NCI-H446 treated with DMSO at 0.1 percent for 48 hours (cell line): Measurements from ENCODE around the gene ALKBH8.
"Not testable (repeated sequence)": the region's sequence is repeated elsewhere in the genome, so short reads cannot be mapped to it uniquely, and the experiment has no call there.

Experiments
- DNase-seq: peaks from one replicate; lab custom pipeline; 2025; lab: John Stamatoyannopoulos, UW

ALKBH8 gene, protein sequence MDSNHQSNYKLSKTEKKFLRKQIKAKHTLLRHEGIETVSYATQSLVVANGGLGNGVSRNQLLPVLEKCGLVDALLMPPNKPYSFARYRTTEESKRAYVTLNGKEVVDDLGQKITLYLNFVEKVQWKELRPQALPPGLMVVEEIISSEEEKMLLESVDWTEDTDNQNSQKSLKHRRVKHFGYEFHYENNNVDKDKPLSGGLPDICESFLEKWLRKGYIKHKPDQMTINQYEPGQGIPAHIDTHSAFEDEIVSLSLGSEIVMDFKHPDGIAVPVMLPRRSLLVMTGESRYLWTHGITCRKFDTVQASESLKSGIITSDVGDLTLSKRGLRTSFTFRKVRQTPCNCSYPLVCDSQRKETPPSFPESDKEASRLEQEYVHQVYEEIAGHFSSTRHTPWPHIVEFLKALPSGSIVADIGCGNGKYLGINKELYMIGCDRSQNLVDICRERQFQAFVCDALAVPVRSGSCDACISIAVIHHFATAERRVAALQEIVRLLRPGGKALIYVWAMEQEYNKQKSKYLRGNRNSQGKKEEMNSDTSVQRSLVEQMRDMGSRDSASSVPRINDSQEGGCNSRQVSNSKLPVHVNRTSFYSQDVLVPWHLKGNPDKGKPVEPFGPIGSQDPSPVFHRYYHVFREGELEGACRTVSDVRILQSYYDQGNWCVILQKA

DNA sequence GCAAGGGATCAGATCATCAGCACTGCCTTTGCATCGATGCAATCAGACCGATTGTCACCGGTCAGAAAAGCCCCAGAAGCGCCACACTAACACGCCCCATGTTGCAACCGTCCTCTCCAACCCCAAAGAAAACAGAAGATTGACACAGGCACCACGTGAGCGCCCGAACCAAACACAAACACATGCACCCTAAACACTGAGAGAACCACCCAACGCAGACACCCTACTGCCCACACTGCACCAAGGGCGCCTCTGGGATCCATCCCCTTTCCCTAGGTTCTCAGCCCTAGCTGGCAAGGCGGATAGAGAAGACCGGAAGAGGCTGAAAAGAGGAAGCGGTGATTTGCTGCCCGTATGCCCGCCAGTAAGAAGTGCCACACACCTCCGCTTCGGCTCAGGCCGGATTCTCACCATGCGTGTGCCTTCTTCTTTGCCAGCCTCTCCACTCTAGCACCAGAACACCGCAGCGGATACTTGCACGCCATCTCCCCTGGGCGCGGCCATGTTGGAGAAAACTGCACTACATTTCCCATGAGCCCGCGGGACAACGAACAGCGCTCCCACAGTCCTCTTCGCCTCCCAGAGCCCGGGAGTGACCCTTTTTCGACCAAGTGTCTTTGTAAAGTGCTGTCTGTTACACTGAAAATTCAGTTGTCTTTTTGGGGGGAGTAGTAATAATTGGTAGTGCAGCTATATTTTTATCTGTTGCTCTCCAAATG lies at the start of gene ALKBH8:
ALKBH8 (minus strand) TSS at position 517 of the 719 bp plus-strand sequence. CDS start 4,842 bp downstream, outside the sequence.
- peak; percentile 46 for DNase-seq

DNA sequence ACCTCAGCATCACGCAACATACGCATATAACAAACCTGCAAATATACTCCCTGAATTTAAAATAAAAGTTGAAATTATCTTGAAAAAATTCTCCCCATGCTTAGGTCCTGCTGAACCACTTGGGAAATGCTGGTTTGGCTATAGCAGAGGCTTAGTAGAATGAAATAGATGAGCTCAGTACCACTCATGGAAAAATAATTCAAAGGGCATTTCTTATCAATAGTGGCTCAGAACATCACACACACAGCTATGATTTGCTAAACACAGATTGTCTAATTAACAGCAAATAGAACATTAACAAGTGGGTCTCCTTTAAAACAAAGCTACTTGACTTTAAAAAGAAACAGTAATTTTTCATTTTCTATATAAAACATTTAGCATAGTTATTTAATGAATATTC lies 46.9 kb upstream of the ALKBH8 start:
- no peak for DNase-seq

DNA sequence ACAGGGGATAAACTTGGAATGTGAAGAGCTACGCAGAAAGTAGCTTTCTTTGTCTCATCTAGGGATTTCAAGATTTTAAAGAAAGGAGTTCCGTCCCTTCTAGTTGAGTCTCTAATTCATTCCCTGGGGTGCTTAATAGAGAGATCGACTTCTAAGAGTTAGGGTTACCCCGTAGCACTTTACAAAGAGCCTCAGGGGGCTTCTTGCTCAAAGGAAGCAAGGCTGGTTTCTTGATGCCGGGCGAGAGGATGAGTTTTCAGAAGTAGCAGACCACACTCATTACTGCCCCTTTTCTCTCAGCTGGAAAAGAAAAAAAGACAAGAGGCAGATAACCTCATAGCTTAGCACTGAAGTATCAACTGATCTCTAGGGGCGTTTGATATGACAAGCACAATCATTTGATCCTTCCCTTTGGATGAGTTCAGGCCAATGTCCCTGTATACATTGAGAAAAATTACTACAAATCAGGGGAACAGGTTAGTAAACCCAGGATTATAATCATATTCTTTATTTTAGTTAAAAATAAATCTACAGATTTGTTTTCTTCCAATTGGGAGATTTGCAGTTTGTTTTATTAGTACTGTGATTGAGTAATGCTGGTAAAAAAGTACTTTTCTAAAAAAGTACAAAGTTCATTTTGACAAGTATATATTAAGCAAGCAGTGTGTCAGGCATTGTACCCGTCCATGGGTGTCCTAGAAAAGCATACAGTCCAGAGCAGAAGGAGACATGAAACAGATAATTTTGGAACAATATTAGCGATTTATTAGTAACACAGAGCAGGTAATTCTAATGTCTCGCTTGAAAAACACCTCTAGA lies 44.1 kb upstream of the ALKBH8 start:
- no peak for DNase-seq

DNA sequence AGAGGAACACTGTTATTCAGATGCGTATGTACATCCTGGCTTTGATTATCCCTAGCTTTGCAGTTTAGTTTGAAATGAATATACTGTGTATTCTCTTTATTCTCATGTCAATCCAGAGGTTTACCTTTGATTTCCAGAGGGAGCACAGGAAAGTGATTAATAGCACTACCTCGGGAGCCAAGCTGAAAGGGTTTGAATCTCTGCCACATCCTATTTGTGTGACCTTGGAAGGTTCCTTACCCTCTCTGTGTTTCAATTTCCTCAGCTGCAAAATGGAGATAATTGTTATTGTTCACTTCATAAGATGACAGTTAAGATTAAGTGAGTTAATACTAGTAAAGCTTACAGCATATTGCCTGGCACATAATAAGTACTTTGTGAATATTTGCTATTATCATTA lies 43.3 kb upstream of the ALKBH8 start:
- no peak for DNase-seq

DNA sequence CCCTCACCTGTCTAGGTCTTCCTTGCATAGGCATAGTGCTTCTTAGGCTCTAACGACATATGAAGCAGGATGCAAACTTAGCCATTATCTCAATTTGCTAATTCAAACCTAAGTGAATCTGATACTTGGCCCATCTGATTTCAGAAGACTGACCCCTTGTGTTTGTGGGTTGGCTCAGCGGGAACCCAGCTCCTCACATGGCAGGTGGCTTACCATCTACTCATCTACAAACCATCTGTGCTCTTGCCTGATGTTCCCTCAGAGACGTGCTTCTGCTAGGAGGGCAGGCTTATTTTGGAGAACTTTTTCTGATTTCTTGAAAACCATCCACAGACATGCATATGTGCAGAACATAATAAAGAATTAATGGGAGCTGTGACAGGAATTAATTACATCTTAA lies 40.6 kb upstream of the ALKBH8 start:
- DNase-seq, result no peak

DNA sequence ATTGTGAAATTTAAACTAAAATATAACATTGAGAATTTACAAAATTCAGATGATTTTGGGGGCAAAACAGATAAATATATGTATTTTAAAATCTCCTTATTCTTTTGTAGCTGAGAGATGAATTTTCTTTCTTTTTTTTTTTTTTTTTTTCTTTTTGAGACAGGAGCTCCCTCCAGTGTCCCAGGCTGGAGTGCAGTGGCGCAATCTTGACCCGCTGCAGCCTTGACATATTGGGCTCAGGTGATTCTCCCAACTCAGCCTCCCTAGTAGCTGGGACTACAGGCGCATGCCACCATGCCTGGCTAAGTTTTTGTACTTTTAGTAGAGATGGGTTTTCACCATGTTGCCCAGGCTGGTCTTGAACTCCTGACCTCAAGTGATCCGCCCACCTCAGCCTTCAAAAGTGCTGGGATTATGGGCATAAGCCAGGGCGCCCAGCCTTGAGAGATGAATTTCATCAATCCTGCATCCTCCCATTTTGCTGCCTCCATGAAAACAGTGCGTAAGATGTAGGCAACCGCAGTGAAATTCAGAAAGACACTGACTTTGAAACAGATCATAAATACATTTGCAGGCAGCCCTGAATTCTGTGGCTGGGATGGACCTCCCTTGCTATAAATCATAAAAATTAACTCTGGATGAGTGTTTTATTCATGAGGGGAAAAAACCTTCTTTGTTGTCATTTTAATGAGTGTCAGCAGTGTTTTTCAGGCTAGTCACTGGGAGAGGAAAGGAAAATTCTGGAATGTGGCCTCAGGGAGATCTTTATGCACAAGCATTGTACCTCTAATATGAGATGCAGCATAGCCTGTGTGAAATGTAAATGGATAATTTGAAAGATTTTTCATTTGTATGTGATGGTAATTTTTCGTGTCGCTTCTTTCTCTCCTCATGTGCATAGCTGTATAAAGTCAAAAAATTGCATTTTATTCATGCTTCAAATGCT lies 39.8 kb upstream of the ALKBH8 start:
- DNase-seq, result no peak

DNA sequence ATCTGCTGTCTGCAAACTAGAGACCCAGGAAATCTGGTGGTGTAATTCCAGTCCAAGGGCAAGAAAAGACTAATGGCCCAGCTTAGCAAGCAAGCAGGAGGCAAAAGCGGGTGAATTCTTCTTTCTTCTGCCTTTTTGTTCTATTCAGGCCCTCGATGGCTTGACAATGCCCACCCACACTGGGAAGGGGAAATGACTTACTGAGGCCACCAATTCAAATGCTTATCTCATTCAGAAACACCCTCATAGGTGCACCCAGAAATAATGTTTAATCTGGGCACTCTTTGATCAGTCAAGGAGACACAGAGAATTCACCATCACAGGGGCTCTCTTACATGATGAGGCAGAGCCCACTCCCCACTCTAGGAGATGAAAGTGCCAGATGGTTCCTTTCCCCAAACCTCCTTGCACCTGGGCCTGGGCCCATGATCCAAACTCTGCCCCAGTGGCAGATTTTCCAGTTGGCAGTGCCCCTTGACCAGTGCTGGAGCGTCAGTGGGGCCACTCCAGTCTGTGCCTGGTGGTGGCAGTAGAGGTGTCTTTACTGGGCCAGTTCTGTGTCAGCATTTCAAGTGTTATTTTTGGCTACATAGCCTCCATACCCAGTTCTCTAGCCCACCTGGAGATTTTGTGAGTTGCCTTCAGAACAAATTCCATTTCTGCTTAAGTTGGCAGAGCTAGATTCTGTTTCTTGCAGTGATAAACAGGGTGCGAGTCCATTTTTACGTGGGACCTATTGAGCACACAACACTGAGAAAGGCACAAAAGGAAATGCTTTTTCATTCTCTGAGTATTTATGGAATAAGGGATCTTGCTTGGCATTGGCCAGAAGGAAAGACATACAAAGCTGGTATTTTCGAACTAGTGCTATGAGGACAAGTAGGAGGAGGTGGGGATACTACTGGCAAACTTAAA lies 32.9 kb upstream of the ALKBH8 start:
- no peak for DNase-seq

DNA sequence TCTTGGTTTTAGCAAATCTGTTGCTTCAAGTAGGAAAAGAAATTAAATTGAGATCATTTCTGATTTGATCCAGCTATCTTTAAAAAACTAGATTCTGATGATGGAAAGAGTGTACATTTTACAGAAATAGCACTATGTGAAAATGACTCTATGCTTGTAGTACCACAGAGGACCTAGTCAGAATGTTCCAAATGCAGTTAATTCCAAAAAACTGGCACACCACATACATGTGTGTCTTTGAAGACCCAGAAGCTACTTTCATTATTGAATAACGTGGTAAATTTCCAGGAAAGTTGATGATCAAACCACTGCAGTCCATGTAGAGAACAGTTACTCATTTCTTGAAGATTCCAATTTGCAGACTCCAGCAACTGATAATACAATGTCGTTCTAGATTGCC lies 29.2 kb upstream of the ALKBH8 start:
- DNase-seq, result no peak

DNA sequence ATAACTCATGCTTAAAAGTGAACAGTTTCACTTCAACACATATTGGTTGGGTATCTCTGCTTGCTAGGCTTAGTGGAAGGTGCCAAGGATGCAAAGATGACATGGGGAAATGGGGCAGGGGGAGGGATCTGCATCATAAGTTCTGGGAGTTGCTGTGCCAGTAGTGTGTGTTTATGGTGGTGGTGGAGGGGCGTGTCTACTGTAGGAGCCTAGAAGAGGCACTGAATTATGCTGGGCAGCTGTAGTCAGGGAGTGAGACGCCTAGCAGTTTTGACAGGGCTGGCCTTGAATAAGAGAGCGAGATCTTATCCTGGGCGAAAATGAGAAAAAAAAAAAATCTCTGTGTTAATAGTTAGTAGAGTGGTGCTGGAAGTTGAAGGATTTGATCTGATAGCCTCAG lies 28.4 kb upstream of the ALKBH8 start:
- no peak for DNase-seq

DNA sequence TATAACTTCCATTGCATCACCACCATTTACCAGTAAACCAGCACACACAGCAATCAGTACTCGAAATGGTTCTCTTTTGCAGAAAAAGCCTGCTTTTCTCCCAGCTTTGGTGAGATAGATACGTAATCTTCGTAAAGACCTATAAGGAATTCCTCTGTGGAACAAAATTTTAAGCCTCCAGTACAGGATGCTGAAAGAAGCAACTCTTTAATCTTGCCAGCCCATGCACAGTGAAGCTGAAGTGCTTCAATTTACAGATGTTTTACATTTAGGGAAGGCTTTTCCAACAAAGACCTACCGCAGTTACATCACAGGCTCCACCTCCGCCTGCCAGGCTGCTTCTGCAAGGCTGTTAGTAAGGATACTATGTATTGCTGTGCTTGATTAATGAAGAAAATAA lies 27.3 kb upstream of the ALKBH8 start:
- DNase-seq, result no peak

DNA sequence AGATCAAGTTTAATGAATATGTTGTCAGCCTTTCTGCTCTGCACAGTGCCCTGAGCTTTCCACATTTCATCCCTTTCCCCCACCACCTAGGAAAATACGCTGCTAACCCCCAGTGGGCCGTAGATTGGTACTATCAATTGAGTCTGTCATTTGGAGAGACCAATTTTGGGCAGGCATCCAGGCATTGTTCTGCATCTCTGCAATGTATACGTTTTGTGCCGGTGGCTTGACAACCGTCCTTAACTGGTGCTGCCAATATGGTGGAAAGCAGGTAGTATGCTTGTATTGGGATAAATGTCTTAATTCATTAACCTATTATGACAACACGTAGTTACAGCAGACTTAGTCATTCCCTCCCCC lies 26.7 kb upstream of the ALKBH8 start:
- no peak for DNase-seq

DNA sequence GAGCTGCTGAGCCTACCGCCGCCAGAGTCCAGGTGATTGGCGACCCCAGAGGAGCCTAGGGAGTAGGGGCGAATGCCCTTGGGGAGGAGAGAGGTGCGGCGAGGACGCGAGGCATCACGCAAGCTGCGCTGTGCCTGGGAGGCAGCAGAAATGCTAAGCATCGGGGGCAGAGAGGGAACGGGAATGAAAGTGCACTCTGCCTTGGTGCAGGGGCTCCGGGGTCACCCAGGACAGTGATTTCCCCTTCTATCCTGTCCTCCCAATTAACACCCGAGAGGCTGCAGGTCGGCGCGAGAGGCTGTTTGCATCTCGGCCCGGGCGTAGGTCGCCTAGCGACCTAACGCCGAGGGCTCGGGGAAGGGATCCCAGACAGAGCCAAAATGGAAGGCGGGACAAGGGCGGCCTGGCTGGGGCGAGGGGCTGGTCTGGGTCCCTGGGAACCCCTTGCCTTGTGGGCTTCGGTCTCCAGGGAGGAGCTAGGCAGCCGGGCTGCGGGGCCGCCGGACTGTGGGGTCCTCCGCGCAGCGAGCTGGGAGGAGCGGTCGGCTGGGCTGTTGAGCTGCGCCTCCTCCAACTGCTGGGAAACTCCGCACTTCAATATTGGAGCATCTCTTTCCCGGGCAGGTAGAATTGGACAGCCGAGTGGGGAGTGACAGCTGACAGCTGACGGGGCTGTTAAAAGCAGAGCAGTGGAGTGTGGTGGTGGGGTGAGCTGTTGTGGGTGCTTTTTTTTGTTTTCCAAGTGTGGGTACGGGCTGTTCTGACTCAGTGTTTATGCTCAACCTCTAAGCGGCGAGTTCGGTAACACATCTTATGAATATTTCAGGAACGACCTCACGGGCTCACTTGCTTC lies 26.1 kb upstream of the ALKBH8 start:
- DNase-seq, result no peak

DNA sequence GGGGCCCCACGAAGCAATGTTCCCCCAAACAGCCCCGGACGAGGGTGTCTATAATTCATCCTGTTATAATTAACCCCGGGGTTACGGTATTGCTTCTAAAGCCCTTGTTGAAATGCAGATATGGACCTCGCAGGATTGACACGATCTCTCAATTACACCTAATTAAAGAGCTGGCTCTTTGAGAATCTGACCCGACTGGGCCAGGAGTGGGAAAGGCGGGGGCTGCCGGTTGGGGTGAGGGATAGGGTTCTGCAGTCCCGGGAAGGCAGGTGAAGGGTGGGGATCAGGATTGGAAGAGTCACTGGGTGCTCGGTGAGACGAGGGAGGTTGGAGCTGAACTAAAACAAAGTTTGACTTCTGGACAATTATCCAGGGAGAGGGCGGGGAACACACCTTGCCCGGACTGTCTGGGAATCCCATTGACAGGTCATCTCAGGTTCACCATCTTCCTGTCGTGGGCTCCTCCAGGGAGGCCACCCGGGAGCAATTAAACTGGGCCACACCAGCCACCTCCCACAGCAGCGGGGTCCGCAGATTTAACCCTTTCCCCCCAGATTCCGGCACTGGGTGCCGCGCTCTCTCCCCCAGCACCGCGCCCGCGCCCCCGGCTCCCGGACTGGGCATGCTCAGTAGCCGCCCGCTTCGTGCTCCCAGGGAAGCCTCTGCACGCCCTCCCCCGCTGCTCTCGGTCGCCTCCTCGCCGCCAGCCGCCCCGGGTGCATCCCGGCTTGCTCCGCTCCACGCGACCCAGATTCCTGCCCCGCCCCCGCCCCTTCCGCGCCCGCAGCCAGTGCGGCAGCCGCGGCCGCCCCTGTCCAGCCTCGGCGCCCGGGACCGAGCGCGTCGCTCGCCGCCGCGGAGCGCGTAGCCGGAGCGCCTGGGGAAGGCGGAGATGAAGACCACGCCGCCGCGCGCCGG lies 25.2 kb upstream of the ALKBH8 start, which contains the start of gene ELMOD1:
ELMOD1 (plus strand) TSS at position 688 of the 918 bp plus-strand sequence. CDS start 27,043 bp downstream, outside the sequence.
- DNase-seq, result no peak

DNA sequence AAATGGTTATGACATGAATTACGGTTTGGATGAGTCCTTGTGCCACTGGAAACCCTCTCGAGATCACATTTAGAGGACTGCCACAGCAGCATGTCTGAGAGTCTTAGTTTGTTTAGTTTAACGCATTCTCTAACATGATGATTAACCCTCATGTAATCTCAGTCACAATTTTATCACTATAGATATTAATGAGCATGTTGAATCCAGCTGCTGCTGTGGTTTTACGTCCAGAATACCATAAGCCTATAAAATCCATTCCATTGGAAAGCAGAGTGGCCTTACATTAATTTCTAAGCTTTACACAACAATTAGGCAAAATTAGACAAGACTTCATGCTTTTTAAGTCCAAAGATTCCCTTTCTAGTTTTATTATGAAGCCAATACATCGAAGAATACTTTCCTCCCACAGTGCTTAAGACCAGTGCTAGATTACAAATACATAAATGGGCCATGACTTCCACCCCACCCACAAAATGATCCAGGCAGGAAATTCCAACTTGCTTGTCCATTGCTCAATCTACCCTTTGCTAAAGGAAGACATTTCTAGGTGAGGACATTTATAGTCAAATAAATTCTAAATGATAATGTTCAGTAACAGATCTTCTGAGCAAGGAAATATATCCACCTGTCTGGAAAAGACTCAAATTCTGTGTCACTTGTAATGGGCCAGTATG lies 21.9 kb upstream of the ALKBH8 start:
- no peak for DNase-seq

DNA sequence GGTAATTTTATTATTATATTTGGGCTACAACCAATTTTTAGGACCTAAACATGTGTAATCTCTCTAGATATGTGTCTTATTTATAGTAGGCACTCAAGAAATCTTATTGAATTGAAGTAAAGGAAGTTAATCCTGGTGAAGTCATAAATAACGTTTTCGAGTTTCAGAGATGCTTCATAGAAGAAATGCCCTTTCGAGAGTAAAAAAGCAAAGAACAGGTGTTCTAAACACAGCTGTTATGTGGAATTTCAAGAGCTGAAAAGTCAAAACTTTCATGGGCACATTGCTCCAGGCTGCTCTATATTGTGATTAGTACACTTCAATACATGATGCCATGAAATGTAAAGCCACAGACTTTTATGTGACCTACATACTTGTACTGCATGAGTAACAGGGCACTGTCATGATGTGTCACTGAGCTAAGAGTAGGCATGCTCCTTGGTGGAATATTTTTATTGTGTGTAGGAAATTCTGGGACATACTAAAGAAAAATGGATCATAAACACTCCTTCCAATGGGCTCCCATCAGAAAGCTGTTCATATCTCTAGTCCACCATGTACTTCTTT lies 18.2 kb upstream of the ALKBH8 start:
- DNase-seq, result no peak

DNA sequence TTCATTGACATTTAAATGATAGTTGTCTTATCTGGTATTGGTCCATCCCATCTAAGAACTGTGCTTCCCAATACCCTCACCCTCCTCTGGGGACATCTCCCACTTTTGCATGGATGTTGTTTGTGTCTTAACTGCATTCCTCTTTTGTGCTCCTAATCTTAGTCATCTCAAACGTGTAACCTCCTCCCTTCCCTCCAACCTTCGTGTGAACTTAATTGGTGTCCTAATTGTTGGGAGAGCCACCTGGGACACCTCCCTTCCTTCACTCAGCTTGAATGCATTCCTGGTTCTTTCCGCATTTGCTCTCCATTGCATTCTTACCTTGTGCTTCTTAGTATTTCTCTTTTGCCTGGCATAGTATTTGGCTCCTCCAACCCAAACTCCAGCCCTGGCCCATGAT lies 15.6 kb upstream of the ALKBH8 start:
- DNase-seq, result no peak

DNA sequence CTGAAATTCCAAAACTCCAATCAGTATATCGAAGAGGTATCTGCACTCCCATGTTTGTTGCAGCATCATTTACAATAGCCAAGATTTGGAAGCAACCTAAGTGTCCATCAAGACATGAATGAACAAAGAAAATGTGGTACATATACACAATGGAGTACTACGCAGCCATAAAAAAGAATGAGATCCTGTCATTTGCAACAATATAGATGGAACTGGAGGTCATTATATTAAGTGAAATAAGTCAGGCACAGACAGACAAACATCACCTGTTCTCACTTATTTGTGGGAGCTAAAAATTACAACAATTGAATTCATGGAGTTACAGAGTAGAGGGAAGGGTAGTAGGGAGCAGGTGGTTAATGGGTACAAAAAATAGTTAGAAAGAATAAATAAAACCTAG lies 13.6 kb upstream of the ALKBH8 start:
- not testable (repeated sequence) for DNase-seq
